ENCODE data around the gene FLOT2. TPM values are rescaled to one million over a fixed set of nuclear protein-coding genes. Genes with fewer than 3 reads are reported as not detected.

The FLOT2 gene
- total RNA-seq, 2 experiments from 2014 or later: 79.7 to 85.1 TPM

GRCh38 chr17:28871056-28871579 lies 26.4 kb downstream of the FLOT2 start:
- peaks cover 12% of the 10 kb centered on the region for H3K4me1 Mint-ChIP-seq (ENCODE audit: low read depth)
- no peaks in the 10 kb centered on the region for H3K36me3 Mint-ChIP-seq (ENCODE audit: low read depth)
- peak overlapping the region; percentile 81 for H3K27ac Mint-ChIP-seq
- no peak for TF ChIP-seq CTCF (IDR thresholded peaks at IDR 0.05)
- no peaks in the 10 kb centered on the region for H3K9me3 Mint-ChIP-seq
- POLR2A ChIA-PET: interaction anchor here (0.6 to 2.4 kb wide), 22 partner anchors 8 to 209 kb away, joined by 3 to 9 read pairs (median 4); partner anchors contain the start of genes ERAL1, FAM222B, FLOT2 and PHF12
- no peaks in the 10 kb centered on the region for H3K27me3 Mint-ChIP-seq
- intact Hi-C loops (cut with DNase I, micrococcal nuclease): loop anchor here in 1 of 2 experiments (1.0 kb wide), 1 partner anchor 45 kb away; no protein-coding TSS in a partner anchor
- H3K4me3 ChIP-seq (ENCODE audit: low read length): no peak overlapping the region
- peak in 13 of 14 experiments; percentile 11 to 62 (median 34) for DNase-seq
- H3K27ac ChIP-seq (ENCODE audit: low read depth in 1 of 2, low read length in 2 of 2): peak overlapping the region; percentile 42 to 59
- peak; percentile 100 for ATAC-seq (ENCODE audit: poor library complexity)
- no peaks in the 10 kb centered on the region for H3K27me3 ChIP-seq (ENCODE audit: control insufficient read depth in 1 of 2, insufficient read depth in 2 of 2, low read length in 2 of 2)
- peaks cover 16% of the 10 kb centered on the region for H3K4me1 ChIP-seq (ENCODE audit: insufficient read depth, low read length)
- CTCF ChIA-PET: interaction anchor here (0.8 to 1.5 kb wide), 2 partner anchors 31 to 107 kb away, joined by 4 to 5 read pairs; partner anchors contain the start of gene DHRS13
- no peaks in the 10 kb centered on the region for H3K9me3 ChIP-seq (ENCODE audit: control insufficient read depth in 1 of 2, insufficient read depth in 1 of 2, low read length in 2 of 2)
- no peaks in the 10 kb centered on the region for H3K36me3 ChIP-seq (ENCODE audit: insufficient read depth, low read length)
- H3K4me3 Mint-ChIP-seq: no peak overlapping the region

GRCh38 chr17:28867276-28867675 lies 30.3 kb downstream of the FLOT2 start:
- Mint-ChIP-seq H3K27me3 (no peaks in the 10 kb centered on the region), H3K36me3 (ENCODE audit: low read depth) (no peaks in the 10 kb centered on the region), H3K27ac (no peak overlapping the region), H3K4me1 (ENCODE audit: low read depth) (peaks cover 7% of the 10 kb centered on the region), H3K9me3 (no peaks in the 10 kb centered on the region), H3K4me3 (no peak overlapping the region)
- CTCF ChIA-PET: no interaction called here
- no peaks in the 10 kb centered on the region for H3K27me3 ChIP-seq (ENCODE audit: control insufficient read depth in 1 of 2, insufficient read depth in 2 of 2, low read length in 2 of 2)
- POLR2A ChIA-PET: no interaction called here
- no peak for DNase-seq
- no peak for ATAC-seq (ENCODE audit: poor library complexity)
- no peaks in the 10 kb centered on the region for H3K36me3 ChIP-seq (ENCODE audit: insufficient read depth, low read length)
- TF ChIP-seq CTCF (IDR thresholded peaks at IDR 0.05): no peak
- peaks cover 16% of the 10 kb centered on the region for H3K4me1 ChIP-seq (ENCODE audit: insufficient read depth, low read length)
- H3K4me3 ChIP-seq (ENCODE audit: low read length): no peak overlapping the region
- no peaks in the 10 kb centered on the region for H3K9me3 ChIP-seq (ENCODE audit: control insufficient read depth in 1 of 2, insufficient read depth in 1 of 2, low read length in 2 of 2)
- H3K27ac ChIP-seq (ENCODE audit: low read depth in 1 of 2, low read length in 2 of 2): no peak overlapping the region
- intact Hi-C loops (cut with DNase I, micrococcal nuclease): no loop called here

- no peak for TF ChIP-seq CTCF (IDR thresholded peaks at IDR 0.05)
- ChIA-PET POLR2A (interaction anchor here (1.1 kb wide), 1 partner anchor 147 kb away, joined by 3 read pairs; no protein-coding TSS in a partner anchor), CTCF (no interaction called here)
- H3K27ac Mint-ChIP-seq: no peak overlapping the region
- no peak overlapping the region for H3K27ac ChIP-seq (ENCODE audit: low read depth in 1 of 2, low read length in 2 of 2)
- H3K4me1 ChIP-seq (ENCODE audit: insufficient read depth, low read length): peaks cover 10% of the 10 kb centered on the region
- no peaks in the 10 kb centered on the region for H3K9me3 ChIP-seq (ENCODE audit: control insufficient read depth in 1 of 2, insufficient read depth in 1 of 2, low read length in 2 of 2)
- peaks cover 4% of the 10 kb centered on the region for H3K4me1 Mint-ChIP-seq (ENCODE audit: low read depth)
- H3K4me3 ChIP-seq (ENCODE audit: low read length): no peak overlapping the region
- intact Hi-C loops (cut with DNase I, micrococcal nuclease): no loop called here
- ATAC-seq (ENCODE audit: poor library complexity): no peak
- DNase-seq: no peak
- H3K27me3 Mint-ChIP-seq: no peaks in the 10 kb centered on the region
- no peaks in the 10 kb centered on the region for H3K36me3 ChIP-seq (ENCODE audit: insufficient read depth, low read length)
- H3K36me3 Mint-ChIP-seq (ENCODE audit: low read depth): peaks cover 2% of the 10 kb centered on the region
- H3K27me3 ChIP-seq (ENCODE audit: control insufficient read depth in 1 of 2, insufficient read depth in 2 of 2, low read length in 2 of 2): no peaks in the 10 kb centered on the region
- H3K4me3 Mint-ChIP-seq: no peak overlapping the region
- no peaks in the 10 kb centered on the region for H3K9me3 Mint-ChIP-seq
These were observed 31.4 kb downstream of the FLOT2 start for GRCh38 chr17:28865946-28866752.

Measured in CD4-positive, alpha-beta T cell (primary cell).